Adipose tissue (tissue), 3 donors: ENCODE results near the gene ANKRD40. TPM values are rescaled to one million over a fixed set of nuclear protein-coding genes. Genes with fewer than 3 reads are reported as not detected.

ENCODE experiments used
- H3K27ac ChIP-seq: one replicate; pipeline ENCODE4 v1.5.1; 2013; ENCODE audit warnings: low read depth, low read length
- WGBS, 3 donors: extraction: QIAGEN DNeasy Blood & Tissue Kit; methylation state at CpG; one replicate each; pipeline ENCODE4 v1.1.7; 2013; 5-methylcytosine and 5-hydroxymethylcytosine counted together
- polyA plus RNA-seq, 3 donors: library from polyadenylated mRNA; stranded (reverse); fragments of 200-250 nt; gene quantifications; one replicate each; pipeline ENCODE4 v1.2.3, GENCODE V29; 2013
- donor health status: healthy with polysubstance abuse.
- donor health status: Bipolar disorder and iron deficiency.
- donor health status: healthy.

The ANKRD40 gene
- polyA plus RNA-seq, 3 donors: 8.2 to 37.9 (median 35.7) TPM

DNA sequence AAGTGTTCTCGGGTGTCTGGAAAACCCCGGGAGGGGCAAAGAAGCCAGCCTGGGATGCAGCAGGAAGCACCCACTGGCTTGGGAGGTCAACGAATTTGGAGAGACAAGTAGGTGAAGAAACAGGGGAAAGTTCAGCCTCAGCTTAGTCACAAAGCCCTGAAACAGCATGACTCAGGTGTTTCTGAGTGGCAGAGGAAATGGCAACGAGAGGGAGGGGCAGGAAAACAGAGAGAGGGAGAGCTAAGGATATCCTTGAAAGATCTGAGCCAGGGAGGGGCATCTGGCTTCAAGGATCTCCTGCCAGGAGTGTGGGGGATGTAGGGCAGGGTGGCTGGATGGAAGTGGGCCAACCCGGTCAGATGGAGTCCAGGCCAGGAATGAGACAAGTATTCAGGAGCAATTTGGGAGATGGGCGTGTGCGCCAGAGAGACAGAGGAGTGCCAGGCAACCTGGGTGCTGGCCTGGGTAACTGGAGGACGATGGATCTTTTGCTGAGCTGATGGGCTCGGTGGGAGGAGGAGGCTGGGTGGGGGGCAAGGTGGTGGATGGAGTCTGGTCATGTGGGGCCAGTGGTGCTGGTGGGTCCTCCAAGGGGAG, 45.8 kb downstream of the ANKRD40 start:
- 41 to 46% (median 44%) methylated on average over 9 of the region's 9 CpGs for WGBS, 3 donors
- H3K27ac ChIP-seq: no peak overlapping the region

DNA sequence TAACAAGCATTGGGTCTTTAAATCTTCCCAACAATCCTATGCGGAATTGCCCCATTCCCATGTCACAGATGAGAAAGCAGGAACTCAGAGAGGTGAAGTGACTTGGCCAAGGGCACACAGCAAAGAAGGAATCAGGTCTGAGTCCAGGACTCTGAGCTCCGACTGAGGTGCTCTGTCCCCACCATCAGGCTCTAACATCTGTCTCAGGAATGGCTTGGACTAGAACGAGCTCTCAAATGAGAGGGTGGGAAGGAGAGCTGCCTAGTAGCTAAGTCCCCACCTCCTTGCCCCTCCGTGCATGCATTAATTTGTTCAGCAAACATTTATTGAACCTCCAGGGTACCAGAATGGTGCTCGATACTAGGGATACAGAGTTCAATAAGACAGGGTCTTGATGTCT, 46.4 kb downstream of the ANKRD40 start:
- no peak overlapping the region for H3K27ac ChIP-seq
- 76 to 79% (median 76%) methylated on average over 5 of the region's 5 CpGs for WGBS, 3 donors

DNA sequence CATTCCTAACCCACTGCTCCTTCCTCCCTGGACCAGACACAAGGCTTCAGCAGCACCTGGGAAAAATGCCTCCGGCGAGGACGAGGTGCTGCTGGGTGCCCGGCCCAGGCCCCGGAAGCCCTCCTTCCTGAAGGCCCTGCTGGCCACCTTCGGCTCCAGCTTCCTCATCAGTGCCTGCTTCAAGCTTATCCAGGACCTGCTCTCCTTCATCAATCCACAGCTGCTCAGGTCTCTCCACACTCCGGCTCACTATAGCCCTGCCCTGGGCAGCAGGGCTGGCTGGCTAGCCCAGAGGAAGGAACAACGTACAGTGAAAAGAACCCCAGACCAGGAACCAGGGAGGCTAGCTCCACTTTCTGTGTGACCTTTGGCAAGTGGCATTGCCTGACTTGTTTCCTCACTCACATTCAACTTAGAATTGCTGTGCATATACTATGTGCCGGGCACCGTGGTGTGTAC, 46.8 kb downstream of the ANKRD40 start:
- WGBS, 3 donors: 69 to 85% (median 77%) methylated on average over 10 of the region's 10 CpGs
- H3K27ac ChIP-seq: no peak overlapping the region

DNA sequence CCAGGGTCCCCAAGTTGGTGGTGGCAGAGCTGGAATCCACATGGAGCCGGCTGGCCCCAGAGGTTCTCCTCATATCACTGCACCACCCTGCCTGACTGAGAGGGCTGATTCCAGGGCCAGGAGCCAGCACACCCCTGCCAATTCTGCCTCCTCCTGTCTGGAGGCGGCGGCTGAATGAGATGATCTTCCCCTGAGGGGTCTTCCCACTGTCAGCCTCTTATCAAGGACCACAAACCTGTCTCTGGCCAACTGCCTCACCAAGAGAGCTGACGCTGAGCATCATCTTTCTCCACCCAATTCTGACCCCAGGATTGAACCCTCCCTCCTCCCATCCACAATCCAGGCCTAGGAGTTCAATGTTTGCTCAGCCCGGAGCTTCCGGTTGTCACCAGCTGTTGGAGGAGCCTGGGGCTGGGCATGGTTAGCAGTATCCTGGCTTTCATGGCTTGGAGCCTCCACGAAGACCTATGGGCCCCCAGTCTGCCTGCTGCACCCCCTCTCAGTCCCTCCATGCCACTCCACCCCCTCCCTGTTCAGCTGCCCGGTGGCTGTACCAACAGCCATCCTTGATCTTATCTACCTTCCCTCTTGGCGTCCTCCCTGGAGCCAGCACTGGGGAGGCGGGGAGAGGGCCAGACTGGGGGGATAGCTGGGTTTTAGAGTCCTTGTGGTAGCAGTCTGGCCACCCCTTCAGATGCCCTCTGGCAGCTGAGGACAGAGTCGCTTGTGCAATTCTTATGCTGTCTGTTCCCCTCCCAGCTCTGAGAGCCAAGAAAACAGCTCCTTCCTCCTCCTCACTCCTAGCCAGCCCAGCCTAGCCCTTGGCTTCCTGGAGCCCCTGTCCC, 47.5 kb downstream of the ANKRD40 start:
- H3K27ac ChIP-seq: no peak overlapping the region
- 42 to 48% (median 46%) methylated on average over 11 of the region's 11 CpGs for WGBS, 3 donors

DNA sequence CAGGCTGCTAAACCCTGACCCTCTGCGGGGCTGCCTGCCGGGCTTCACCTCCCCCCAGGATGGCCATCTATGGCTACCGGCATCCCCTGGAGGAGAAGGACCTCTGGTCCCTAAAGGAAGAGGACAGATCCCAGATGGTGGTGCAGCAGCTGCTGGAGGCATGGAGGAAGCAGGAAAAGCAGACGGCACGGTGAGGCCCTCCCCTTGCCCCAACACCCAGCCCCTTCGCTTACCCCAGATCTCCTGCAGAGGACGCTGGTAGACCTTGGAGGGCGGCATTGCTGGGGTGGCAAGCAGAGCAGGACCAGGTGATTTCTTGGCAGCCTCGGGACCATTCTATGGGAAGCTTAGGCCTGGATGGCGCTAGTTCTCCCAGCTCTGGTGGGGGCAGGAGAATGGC, 48.5 kb downstream of the ANKRD40 start:
- 84 to 87% (median 84%) methylated on average over 10 of the region's 10 CpGs for WGBS, 3 donors
- no peak overlapping the region for H3K27ac ChIP-seq

DNA sequence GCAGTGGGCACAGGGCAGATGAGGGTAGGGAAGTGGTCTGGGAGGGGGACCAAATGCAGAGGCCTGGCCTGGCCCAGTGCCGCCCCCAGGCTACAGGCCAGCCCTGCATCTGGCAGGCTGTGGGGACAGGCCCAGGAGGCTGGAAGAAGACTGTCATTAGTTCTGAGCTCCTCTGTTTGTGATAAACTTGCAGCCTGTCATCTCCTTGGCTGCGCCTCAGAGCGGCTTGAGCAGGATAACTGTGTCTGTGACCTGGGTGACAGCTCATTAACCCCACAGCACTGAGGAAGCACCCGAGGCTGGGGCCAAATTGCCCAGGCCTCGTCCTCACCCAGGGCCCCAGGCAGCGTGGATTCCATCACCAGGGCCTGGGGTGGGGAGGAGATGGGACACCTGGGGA, 49.1 kb downstream of the ANKRD40 start:
- 67 to 83% (median 80%) methylated on average over 6 of the region's 6 CpGs for WGBS, 3 donors

DNA sequence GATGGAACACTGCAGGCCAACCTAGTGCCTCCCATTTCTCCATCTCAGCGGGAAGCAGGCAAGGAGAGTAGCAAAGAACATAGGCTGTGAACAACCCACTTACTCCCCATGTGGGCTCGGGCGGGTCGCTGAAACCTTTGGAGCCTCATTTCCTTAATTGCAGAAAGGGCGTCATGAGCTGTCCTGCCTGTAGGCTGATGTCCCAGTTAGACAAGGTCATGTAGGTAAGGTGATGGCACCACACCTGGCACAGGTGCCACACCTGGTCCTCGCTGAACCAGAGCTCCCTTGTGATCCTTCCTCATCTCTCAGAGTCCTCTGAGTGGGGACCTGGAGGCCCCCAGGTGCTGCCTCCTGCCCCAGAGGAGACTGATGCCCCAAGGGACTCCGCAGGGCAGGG, 50.1 kb downstream of the ANKRD40 start:
- 86 to 92% (median 91%) methylated on average over 7 of the region's 7 CpGs for WGBS, 3 donors

More for the DNA sequence above, 49.1 kb downstream of the ANKRD40 start:
- H3K27ac ChIP-seq: no peak overlapping the region

DNA sequence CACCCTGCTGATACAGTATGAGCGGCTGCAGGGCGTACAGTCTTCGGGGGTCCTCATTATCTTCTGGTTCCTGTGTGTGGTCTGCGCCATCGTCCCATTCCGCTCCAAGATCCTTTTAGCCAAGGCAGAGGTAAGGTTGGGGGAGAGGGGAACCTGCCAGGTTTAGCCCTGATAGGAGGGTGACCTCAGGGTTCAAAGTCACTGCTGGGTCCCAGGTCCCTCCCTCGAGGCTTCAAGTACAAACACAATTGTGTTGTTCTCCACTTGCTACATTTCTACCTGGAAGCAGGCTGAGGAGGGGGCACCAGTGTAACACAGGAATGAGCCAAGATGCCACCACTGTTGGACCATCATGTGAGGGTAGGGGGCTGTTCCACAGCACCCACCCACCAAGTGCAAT, 50.7 kb downstream of the ANKRD40 start:
- 87 to 97% (median 91%) methylated on average over 7 of the region's 7 CpGs for WGBS, 3 donors

More for the DNA sequence above, 50.1 kb downstream of the ANKRD40 start:
- H3K27ac ChIP-seq: no peak overlapping the region

DNA sequence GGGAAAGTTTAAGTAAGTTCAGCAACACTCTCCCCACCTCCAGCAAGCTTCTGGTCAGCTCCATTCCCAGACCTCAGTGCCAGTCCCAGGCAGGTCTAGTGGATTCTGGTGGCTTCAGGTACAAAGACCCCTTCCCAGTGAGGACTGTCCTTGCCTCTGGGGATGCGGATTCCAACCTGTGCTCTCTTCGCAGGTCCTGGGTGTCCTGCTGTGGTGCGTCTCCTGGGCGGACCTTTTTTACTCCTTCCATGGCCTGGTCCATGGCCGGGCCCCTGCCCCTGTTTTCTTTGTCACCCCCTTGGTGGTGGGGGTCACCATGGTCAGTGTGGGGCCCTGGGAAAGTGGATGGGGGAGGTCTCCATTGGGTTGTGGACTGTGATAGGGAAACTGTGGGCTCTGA, 51.2 kb downstream of the ANKRD40 start:
- H3K27ac ChIP-seq: no peak overlapping the region
- 95 to 100% (median 99%) methylated on average over 5 of the region's 5 CpGs for WGBS, 3 donors

More for the DNA sequence above, 50.7 kb downstream of the ANKRD40 start:
- no peak overlapping the region for H3K27ac ChIP-seq

DNA sequence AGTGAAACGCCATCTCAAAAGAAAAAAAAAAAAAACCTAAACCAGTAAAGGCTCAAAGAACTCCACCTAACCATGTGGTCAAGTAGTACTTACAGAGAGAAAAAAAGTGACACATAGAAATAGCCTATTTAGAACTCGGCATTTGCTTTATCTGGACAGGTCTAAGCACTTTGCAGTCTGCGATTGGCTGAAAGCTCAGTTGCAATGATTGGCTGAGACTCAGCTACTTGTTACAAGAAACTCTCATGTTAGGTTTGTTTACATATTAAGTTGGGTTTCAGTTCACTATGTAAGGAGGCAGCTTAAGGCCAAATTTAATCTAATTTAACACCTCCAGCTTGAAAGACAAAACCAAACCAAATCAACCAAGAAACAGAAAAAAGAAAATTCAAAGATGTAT, 54.0 kb downstream of the ANKRD40 start:
- no peak overlapping the region for H3K27ac ChIP-seq
- 51 to 89% (median 82%) methylated on average over 3 of the region's 3 CpGs for WGBS, 3 donors

DNA sequence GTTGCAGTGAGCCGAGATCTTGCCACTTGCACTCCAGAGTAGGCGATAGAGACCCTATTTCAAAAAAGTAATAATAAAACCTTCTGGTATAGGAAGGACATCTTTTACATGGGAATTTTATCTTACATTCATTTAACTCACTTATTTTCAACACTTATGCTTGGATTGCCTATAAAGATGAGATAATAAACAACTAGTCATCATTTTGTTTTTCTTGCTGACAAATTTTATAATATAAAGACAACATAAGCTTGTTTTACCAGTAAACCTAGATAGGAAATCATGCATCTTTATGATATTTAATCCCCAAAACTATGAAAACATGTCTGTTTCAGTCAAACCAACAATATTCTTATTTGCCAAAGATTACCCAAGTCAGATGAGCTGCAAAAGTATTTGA, 56.1 kb downstream of the ANKRD40 start:
- H3K27ac ChIP-seq: no peak overlapping the region

DNA sequence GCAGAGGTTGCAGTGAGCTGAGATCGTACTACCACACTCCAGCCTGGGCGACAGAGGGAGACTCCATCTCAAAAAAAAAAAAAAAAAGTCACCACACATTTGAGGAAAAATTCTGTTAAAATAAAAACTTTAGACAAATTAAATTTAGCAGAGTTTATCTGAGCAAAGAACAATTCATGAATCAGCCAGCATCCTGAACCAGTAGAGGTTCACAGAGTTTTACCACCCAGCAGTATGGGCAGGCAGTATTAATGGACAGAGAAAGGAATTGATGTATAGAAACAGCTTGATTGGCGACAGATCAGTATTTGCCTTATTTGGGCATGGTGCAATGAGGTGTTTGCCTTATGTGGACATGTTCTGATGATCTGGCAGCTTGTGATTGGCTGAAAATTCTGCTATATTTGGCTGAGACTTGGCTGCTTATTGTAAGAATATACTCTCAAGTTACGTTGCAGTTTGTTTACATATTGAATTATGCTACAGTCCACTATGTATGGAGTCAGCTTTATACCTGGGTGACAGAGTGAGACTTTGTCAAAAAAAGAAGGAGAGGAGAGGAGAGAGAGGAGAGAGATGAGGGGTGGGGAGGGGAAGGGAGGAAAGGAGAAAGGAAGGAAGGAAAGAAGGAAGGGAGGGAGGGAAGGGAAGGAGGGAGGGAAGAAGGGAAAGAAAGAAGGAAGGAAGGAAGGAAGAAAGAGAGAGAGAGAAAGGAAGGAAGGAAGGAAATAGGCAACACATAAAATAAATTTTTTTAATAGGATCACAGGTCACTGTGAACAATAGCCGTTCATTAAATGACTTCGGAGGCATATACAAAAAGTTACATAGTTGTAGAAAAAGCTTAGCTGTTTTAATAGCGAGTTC, 58.4 kb downstream of the ANKRD40 start:
- H3K27ac ChIP-seq: no peak overlapping the region

More for the DNA sequence above, 56.1 kb downstream of the ANKRD40 start:
- WGBS, 3 donors: 92 to 100% (median 96%) methylated on average over 2 of the region's 2 CpGs

DNA sequence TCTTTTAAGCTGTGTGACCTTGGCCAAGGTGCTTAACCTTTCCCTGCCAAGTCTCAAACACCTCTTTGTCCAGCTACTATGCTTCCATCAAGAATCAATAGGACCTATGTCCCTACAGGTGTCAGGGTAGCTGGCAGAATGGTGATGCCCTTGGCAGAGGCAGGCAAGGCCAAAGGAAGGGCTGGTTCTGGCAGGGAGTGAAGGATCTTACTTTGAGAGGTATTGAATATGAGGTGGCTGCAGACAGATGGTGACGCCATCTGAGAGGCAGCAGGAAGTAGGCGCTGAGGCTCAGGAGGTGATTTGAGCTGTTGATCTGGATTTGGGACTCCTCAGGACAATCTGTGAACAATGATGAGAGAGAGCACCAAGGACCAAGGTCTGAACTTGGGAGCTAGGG, 60.5 kb downstream of the ANKRD40 start:
- no peak overlapping the region for H3K27ac ChIP-seq
- WGBS, 3 donors: 69 to 79% (median 72%) methylated on average over 2 of the region's 2 CpGs

More for the DNA sequence above, 58.4 kb downstream of the ANKRD40 start:
- 81 to 83% (median 82%) methylated on average over 7 of the region's 7 CpGs for WGBS, 3 donors

DNA sequence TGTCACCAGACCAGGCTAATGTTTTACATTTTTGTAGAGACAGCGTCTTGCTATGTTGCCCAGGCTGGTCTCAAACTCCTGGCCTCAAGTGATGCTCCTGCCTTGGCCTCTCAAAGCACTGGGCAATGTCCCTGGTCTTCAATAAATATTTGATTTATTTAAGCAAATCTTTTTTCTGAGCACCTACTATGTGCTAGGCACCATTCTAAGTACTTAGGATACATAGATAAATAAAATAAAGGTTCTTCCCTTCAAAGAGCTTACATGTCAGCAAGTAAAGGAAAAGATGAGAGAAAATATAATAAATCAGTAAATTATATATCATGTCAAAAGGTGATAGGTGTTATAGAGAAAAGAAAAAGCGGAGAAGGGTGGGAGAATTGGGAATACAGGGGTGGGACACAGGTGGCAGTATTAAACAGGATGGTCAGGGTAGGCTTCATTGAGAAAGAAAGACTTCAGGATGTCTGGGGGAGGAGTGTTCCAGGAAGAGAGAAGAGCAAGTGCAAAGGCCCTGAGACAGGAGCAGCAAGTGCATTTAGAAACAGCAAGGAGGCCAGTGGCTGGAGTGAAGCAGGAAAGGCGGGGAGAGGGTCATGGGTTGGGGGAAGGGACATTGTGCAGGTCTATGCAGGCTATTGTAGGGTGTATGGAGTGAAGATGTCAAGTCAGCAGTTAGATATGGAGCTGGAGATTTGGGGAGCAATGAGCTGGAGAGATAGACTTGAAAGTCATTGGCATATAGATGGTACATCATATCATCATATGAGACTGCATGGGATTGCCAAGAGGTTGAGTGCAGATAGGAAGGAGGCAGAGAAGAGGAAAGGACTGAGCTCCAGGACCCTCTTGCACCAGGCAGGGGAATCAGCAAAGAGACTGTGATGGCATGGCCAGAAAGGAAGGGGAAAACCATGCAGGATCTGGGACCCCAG, 61.7 kb downstream of the ANKRD40 start:
- no peak overlapping the region for H3K27ac ChIP-seq
- WGBS, 3 donors: 92 to 99% (median 92%) methylated on average over 3 of the region's 3 CpGs
